Body of pancreas (tissue), 4 donors: ENCODE data around the gene H1-8.

ENCODE experiments used
- POLR2A ChIP-seq, 3 donors: fragments of 450-650 bp; IDR thresholded peaks; one replicate each; pipeline ENCODE4 v1.6.1; 2016; ENCODE audit warnings: antibody characterized with exemption in 3 of 3, mild to moderate bottlenecking in 2 of 3
- TF ChIP-seq, protein P1 (sequence below), 7 experiments: fragments of 450-650 bp in 4 of 7; fragments of 200-600 bp in 3 of 7; sonication (generic) in 3 of 7; IDR thresholded peaks; one replicate each; pipeline ENCODE4 v1.5.1; 2016 to 2019; ENCODE audit warnings: antibody characterized with exemption in 7 of 7

DNA sequence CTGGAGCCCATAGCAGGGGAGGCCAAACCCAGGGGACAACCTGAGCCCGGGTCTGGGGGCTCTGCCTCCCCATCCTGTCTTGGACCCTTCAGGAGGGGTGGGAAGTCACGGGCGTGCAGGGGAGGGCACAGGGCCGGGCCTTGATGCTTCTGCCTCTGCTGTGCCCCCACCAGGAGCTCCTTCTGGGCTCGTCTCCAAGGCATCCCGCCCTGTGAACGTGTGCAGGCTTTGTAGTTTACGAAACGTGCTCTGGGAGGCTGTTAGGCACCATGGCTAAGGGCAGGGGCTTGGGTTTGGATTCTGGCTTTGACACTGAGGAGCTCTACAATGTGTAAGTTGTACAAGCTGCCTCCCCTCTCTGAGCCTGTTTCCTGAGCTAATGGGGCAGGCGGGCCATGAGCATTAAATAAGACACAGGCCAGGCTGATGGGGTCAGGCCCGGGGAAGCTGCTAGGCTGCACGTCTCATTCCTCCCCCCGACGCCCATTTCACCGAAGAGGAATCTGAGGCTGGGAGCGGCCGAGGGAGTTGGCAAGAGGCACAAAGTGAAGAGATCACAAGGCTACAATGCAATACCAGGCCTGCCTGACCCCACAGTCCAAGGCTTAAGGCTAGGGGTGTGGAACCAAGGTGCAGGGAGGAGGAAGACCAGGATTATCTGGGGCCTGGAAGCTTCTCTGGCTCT, 43.9 kb downstream of the H1-8 start:
- TF ChIP-seq, protein P1, sequence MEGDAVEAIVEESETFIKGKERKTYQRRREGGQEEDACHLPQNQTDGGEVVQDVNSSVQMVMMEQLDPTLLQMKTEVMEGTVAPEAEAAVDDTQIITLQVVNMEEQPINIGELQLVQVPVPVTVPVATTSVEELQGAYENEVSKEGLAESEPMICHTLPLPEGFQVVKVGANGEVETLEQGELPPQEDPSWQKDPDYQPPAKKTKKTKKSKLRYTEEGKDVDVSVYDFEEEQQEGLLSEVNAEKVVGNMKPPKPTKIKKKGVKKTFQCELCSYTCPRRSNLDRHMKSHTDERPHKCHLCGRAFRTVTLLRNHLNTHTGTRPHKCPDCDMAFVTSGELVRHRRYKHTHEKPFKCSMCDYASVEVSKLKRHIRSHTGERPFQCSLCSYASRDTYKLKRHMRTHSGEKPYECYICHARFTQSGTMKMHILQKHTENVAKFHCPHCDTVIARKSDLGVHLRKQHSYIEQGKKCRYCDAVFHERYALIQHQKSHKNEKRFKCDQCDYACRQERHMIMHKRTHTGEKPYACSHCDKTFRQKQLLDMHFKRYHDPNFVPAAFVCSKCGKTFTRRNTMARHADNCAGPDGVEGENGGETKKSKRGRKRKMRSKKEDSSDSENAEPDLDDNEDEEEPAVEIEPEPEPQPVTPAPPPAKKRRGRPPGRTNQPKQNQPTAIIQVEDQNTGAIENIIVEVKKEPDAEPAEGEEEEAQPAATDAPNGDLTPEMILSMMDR (IDR thresholded peaks at IDR 0.05), result no peak
- no peak for TF ChIP-seq POLR2A (IDR thresholded peaks at IDR 0.05)
